ENCODE measurements around the gene SASH1.

The SASH1 gene

GRCh38 chr6:148342350-148343046 is at the start of gene SASH1:
Gene SASH1, plus strand, starts transcription at chr6:148342838. Its CDS starts 230 bp downstream, at chr6:148343068.
- FAIRE-seq = no peak

- no peak for FAIRE-seq
Observed at GRCh38 chr6:148293181-148293995, 49.2 kb upstream of the SASH1 start.

- FAIRE-seq = no peak
Observed at GRCh38 chr6:148294059-148294458, 48.6 kb upstream of the SASH1 start.

GRCh38 chr6:148295261-148295887 is 47.3 kb upstream of the SASH1 start:
- FAIRE-seq = no peak

- FAIRE-seq = no peak
Observed at GRCh38 chr6:148296771-148297170, 45.9 kb upstream of the SASH1 start.

GRCh38 chr6:148298683-148299082 is 44.0 kb upstream of the SASH1 start:
- FAIRE-seq = no peak

GRCh38 chr6:148303616-148304015 is 39.0 kb upstream of the SASH1 start:
- no peak for FAIRE-seq

GRCh38 chr6:148304976-148305375 is 37.7 kb upstream of the SASH1 start:
- FAIRE-seq = no peak

GRCh38 chr6:148306286-148306685 is 36.4 kb upstream of the SASH1 start:
- FAIRE-seq = no peak

GRCh38 chr6:148307405-148307804 is 35.2 kb upstream of the SASH1 start:
- no peak for FAIRE-seq

- no peak for FAIRE-seq
Observed at GRCh38 chr6:148309301-148309700, 33.3 kb upstream of the SASH1 start.

- no peak for FAIRE-seq
Observed at GRCh38 chr6:148311966-148312669, 30.5 kb upstream of the SASH1 start.

GRCh38 chr6:148313488-148313887 is 29.1 kb upstream of the SASH1 start:
- FAIRE-seq = no peak

GRCh38 chr6:148316308-148316707 is 26.3 kb upstream of the SASH1 start:
- no peak for FAIRE-seq

GRCh38 chr6:148317051-148317450 is 25.6 kb upstream of the SASH1 start:
- no peak for FAIRE-seq

- FAIRE-seq = no peak
Observed at GRCh38 chr6:148317739-148318138, 24.9 kb upstream of the SASH1 start.

GRCh38 chr6:148322704-148323103 is 19.9 kb upstream of the SASH1 start:
- no peak for FAIRE-seq

- no peak for FAIRE-seq
Observed at GRCh38 chr6:148323344-148323743, 19.3 kb upstream of the SASH1 start.

GRCh38 chr6:148324297-148324985 is 18.2 kb upstream of the SASH1 start:
- FAIRE-seq = no peak

GRCh38 chr6:148325316-148326068 is 17.1 kb upstream of the SASH1 start:
- no peak for FAIRE-seq

GRCh38 chr6:148328876-148329555 is 13.6 kb upstream of the SASH1 start:
- no peak for FAIRE-seq
